Osteoblast (primary cell): ENCODE results near the gene TDRD7. TPM values are rescaled to one million over a fixed set of nuclear protein-coding genes. Genes with fewer than 3 reads are reported as not detected.

Experiments used
- DNase-seq: peaks from one replicate; pipeline ENCODE4 v3.0.0; 2011; ENCODE audit warnings: low spot score, mixed read lengths; ENCODE audit not compliant: insufficient read length; ENCODE audit errors: missing footprints
- H2AFZ ChIP-seq: 2 replicates; pipeline ENCODE4 v1.6.0; 2011; ENCODE audit warnings: mild to moderate bottlenecking, low read length
- H3K27ac ChIP-seq: 2 replicates; pipeline ENCODE4 v1.5.1; 2011; ENCODE audit warnings: mild to moderate bottlenecking, low read depth, low read length, moderate library complexity
- H3K27me3 ChIP-seq: 2 replicates; pipeline ENCODE4 v1.6.0; 2012; ENCODE audit warnings: mild to moderate bottlenecking, control low read depth, inconsistent platforms, low read length, moderate library complexity; ENCODE audit not compliant: insufficient read depth
- H3K36me3 ChIP-seq: 2 replicates; pipeline ENCODE4 v1.5.1; 2011; ENCODE audit warnings: mild to moderate bottlenecking, low read length, control low read depth, moderate library complexity; ENCODE audit not compliant: insufficient read depth
- H3K4me1 ChIP-seq: 2 replicates; pipeline ENCODE4 v1.5.1; 2011; ENCODE audit warnings: mild to moderate bottlenecking, low read length, control low read depth, moderate library complexity; ENCODE audit not compliant: insufficient read depth
- H3K4me2 ChIP-seq: 2 replicates; pipeline ENCODE4 v1.6.0; 2011; ENCODE audit warnings: mild to moderate bottlenecking, low read length; ENCODE audit not compliant: insufficient read depth
- H3K4me3 ChIP-seq: fragments of 200-600 bp; sonication (generic); 3 replicates; pipeline ENCODE4 v1.5.1; 2012; ENCODE audit warnings: mild to moderate bottlenecking, low read length, inconsistent platforms; ENCODE audit not compliant: insufficient read depth
- H3K79me2 ChIP-seq: 2 replicates; pipeline ENCODE4 v1.6.0; 2012; ENCODE audit warnings: mild to moderate bottlenecking, low read length, control low read depth, inconsistent platforms; ENCODE audit not compliant: insufficient read depth
- H3K9me3 ChIP-seq: 2 replicates; pipeline ENCODE4 v1.5.1; 2011; ENCODE audit warnings: low read depth, low read length, control low read depth
- H4K20me1 ChIP-seq: 2 replicates; pipeline ENCODE4 v1.6.0; 2012; ENCODE audit warnings: mild to moderate bottlenecking, low read length, control low read depth; ENCODE audit not compliant: insufficient read depth
- CTCF ChIP-seq: IDR thresholded peaks from 2 replicates; pipeline ENCODE4 v1.5.1; 2011; ENCODE audit warnings: mild to moderate bottlenecking, low read depth, low read length, moderate library complexity; ENCODE audit errors: extremely low read depth
- total RNA-seq: library from RNA; depleted of rRNA; stranded (reverse); fragments of >200 nt; gene quantifications from 2 replicates; pipeline ENCODE4 v1.2.3, GENCODE V29; 2012

TDRD7 gene, protein sequence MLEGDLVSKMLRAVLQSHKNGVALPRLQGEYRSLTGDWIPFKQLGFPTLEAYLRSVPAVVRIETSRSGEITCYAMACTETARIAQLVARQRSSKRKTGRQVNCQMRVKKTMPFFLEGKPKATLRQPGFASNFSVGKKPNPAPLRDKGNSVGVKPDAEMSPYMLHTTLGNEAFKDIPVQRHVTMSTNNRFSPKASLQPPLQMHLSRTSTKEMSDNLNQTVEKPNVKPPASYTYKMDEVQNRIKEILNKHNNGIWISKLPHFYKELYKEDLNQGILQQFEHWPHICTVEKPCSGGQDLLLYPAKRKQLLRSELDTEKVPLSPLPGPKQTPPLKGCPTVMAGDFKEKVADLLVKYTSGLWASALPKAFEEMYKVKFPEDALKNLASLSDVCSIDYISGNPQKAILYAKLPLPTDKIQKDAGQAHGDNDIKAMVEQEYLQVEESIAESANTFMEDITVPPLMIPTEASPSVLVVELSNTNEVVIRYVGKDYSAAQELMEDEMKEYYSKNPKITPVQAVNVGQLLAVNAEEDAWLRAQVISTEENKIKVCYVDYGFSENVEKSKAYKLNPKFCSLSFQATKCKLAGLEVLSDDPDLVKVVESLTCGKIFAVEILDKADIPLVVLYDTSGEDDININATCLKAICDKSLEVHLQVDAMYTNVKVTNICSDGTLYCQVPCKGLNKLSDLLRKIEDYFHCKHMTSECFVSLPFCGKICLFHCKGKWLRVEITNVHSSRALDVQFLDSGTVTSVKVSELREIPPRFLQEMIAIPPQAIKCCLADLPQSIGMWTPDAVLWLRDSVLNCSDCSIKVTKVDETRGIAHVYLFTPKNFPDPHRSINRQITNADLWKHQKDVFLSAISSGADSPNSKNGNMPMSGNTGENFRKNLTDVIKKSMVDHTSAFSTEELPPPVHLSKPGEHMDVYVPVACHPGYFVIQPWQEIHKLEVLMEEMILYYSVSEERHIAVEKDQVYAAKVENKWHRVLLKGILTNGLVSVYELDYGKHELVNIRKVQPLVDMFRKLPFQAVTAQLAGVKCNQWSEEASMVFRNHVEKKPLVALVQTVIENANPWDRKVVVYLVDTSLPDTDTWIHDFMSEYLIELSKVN
- 8.0 and 8.8 TPM in 2 replicates for total RNA-seq

GRCh38 chr9:97411789-97412625 lies at the start of gene TDRD7:
TSS of gene TDRD7 (plus strand) at chr9:97412096. CDS start at chr9:97428466, 16,370 bp downstream.
- peak within 1 kb of the TSS; percentile 84 for H3K4me3 ChIP-seq
- H3K27me3 ChIP-seq, result peaks cover 13% of the 10 kb centered on the region
- peak; percentile 99 for DNase-seq
- H3K4me2 ChIP-seq, result peak within 1 kb of the TSS; percentile 88
- no peaks in the 10 kb centered on the region for H3K36me3 ChIP-seq
- H3K79me2 ChIP-seq, result peaks cover 3% of the 10 kb centered on the region
- no peak within 1 kb of the TSS for H3K27ac ChIP-seq
- H4K20me1 ChIP-seq, result peaks cover 4% of the 10 kb centered on the region
- H3K4me1 ChIP-seq, result peaks cover 10% of the 10 kb centered on the region
- no peaks in the 10 kb centered on the region for H3K9me3 ChIP-seq
- H2AFZ ChIP-seq, result peak within 1 kb of the TSS; percentile 95
- peak; percentile 90 for TF ChIP-seq CTCF

GRCh38 chr9:97362777-97363545 lies 48.9 kb upstream of the TDRD7 start:
- H3K4me1 ChIP-seq, result no peaks in the 10 kb centered on the region
- no peak for DNase-seq
- H3K4me2 ChIP-seq, result no peak overlapping the region
- no peaks in the 10 kb centered on the region for H3K36me3 ChIP-seq
- TF ChIP-seq CTCF, result no peak
- H3K79me2 ChIP-seq, result no peaks in the 10 kb centered on the region
- H3K9me3 ChIP-seq, result no peaks in the 10 kb centered on the region
- no peak overlapping the region for H2AFZ ChIP-seq
- no peaks in the 10 kb centered on the region for H3K27me3 ChIP-seq
- H3K27ac ChIP-seq, result no peak overlapping the region
- H4K20me1 ChIP-seq, result no peaks in the 10 kb centered on the region
- H3K4me3 ChIP-seq, result no peak overlapping the region

DNA sequence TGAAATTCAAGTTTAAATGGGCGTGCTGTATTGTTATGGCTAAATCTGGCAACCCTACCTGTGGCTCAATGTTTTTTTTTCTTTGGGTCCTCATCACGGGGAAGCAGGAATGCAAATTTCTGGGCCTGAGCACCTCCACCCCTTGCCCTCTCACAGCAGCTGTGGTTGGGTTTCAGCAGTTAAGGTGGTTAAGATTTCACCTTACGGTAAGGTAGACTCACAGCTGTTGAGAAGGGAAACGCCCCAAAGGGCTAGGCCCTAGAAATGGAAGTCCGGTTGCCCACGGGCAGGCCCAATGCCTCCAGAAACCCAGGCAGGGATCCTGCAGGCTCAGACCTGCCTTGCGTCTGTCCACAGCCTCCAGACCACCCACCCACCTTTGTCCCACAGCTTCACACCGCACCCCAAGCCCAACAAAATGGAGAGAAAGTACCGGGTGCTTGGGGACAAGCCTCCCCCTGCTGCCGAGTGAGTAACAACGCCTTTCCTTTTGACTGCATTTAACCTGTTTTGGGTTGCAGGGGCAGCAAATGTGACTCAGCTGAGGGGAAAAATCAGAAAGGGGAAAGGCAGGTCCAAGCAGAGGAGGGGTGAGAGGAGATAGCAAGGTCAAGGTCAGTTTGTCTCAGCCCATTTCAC lies 48.1 kb upstream of the TDRD7 start:
- Histone ChIP-seq H3K79me2 (no peaks in the 10 kb centered on the region), H3K27me3 (no peaks in the 10 kb centered on the region), H2AFZ (no peak overlapping the region), H3K4me1 (no peaks in the 10 kb centered on the region), H3K36me3 (no peaks in the 10 kb centered on the region), H3K4me3 (no peak overlapping the region), H3K4me2 (no peak overlapping the region), H3K27ac (no peak overlapping the region), H3K9me3 (no peaks in the 10 kb centered on the region), H4K20me1 (no peaks in the 10 kb centered on the region)
- no peak for DNase-seq
- no peak for TF ChIP-seq CTCF
